GM19324 (cell line): ENCODE results near the gene GPC3.
A peak's percentile ranks its signal among the peaks of the same experiment; 100 is the strongest.

Source experiments
- ATAC-seq: cut with Tn5 transposase; IDR thresholded peaks from one replicate; pipeline ENCODE4 v1.9.1; 2021; ENCODE audit warnings: mild to moderate bottlenecking, moderate library complexity; ENCODE audit not compliant: unreplicated experiment, low FRiP score

Gene GPC3

DNA sequence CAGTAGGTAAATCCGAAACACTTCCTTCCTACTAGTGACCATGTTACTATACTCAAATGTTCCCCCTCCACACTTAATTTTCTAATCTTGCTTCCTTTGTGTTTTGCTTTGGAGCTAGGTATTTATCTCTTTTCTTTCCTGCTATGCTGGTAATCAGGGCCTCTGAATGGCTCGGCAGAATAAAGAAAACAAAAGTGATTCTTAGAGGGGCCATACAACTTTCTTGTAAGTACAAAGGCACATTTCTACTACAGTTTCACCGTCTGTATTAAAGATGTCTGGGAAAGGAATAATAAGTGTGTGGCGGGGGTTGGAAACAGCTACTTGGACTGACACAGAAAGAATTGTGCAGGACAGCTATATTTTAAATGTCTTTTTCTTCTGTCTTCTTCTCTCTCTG is 50.3 kb downstream of the GPC3 start:
- ATAC-seq: no peak

DNA sequence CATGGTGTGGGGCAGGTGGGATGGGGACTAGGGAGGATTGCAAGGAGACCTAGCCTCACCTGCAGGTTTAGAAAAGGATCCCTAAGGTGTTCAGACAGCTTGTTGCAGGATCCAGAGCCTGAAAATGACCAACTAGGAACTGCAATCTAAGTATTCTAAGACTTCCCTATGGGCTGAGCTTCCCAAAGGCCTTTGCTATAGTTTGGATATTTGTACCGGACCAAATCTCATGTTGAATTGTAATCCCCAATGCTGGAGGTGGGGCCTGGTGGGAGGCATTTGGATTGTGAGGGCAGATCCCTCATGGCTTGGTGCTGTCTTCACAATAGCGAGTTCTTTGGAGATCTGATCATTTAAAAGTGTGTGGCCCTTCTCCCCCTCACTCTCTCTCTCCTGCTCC is 52.1 kb downstream of the GPC3 start:
- ATAC-seq: no peak

DNA sequence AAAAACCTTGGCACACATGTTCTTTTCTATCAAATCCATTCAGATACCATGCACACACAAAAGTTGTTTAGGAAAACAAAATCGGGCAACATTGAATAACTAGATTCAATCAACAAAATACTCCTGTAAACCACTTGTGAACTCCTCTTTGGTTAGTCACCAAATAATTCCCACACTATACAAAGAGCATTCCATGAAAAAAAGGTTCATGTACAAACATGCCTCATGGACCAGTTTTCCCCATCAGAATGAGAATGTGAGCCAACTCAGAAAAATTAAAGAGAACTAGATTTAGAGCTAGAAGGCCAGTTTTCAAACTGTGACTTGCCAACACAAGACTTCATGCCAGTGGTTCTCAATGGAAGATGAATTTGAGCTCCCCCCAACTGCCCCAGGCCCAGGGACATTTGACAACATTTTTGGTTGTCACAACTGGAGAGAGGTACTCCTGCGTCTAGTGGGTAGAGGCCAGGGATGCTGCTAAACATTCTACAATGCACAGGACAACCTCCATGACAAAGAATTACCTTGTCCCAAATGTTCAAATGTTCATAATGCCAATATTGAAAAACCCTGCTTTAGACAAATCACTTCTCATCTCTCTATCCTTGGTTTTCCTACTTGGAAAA is 55.4 kb downstream of the GPC3 start:
- ATAC-seq: no peak

DNA sequence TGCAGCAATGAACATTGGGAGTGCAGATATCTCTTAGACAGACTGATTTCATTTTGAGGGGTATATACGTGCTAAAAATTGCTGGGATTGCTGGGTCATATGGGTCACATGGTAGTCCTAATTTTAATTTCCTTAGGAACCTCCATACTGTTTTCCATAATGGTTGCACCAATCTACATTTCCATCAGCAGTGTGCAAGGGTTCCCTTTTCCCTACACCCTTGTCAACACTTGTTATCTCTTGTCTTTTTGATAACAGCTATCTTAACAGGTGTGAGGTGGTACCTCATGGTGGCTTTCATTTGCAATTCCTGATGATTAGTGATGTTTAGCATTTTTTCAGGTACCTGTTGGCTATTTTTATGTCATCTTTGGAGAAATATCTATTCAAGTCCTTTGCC is 57.0 kb downstream of the GPC3 start:
- ATAC-seq: no peak

DNA sequence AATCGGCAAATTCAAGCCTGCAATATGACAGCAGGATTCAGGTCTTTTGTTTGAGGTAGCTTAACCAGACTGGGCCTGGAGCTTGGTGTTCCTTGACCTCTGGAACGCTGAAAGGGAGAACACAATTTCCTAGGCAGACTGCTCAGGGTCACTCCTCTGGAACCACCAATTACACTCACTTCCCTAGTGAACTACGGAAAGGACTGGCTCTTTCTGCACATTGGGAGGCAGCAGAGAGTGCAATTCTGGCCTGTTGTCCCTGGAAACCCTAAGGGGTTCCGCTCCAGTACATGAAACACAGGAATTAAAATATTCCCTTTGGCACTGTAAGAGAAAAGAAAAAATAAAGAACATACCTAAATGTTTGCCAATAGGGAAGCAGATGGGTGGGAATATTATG is 58.6 kb downstream of the GPC3 start:
- ATAC-seq: no peak

DNA sequence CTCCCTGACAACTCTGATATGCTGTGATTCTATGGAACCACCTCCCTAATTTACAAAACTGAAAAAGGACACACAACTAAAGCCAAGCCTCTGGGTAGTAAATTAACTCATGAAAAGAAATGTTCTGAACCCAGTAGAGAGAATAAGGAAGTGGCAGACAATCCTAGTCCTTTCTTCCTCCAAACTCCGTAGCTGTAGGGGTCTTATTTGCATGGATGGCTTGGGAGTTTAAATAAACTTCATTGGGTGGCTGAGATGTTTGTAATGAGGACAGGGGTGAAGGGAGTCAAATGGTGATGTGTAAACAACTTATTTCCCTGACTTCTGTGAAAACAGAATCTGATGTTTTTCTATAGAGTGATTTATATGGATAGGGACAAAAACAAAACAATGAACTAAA is 59.3 kb downstream of the GPC3 start:
- ATAC-seq: no peak

DNA sequence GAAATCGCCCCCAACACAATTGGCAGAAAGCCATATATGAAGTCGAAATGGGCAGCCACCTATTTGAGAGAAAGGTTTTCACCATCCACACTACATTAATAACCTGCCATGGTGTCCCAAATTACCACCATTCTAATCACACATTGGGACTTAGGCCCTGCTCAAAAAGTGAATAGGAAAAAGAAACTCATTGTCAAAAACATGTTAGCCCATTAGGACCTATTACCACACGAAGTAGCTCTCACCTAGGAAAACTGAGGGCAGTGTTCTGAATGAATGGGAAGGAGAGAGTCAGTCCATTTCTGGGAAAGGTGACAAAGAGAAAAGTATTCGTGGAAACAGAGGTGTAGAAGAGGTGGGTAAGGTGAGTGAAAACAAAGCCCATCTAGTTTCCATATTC is 60.8 kb downstream of the GPC3 start:
- no peak for ATAC-seq

DNA sequence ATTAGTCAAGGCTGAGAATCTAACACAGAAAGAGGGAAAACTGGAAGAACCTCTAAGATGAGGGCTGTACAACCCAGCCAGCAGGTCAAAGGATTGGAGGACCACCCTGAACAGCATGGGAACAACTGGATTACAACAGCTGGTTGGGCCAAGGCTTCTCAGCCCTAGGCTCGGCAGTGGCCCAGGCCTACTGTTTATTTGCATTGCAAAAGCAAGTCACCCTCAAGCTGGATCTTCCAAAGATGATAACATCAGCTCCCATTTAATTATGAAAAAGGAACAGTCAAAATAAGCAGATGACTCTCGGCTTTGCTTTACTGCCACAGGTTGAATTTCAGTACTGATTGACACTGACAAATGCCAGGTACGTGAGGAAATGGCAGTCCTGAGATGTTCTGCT is 61.8 kb downstream of the GPC3 start:
- ATAC-seq: no peak

DNA sequence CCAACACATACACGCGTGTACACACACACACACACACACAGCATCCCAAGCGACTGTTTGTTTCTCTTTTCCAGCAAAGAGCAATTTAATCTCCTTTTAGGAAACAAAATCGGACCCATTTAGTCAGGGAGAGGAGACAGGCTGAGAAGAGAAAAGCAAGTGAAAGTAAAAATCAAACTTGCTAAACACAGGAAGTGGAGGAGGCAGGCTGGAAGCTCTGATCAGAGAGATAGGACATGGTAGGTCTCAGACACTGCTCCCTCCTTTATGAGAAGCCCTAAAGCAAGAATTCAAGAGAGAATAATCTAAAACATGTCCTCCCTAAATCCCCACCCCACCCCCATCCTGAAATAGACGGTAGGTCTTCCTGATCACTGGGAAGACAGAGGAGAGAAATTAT is 62.3 kb downstream of the GPC3 start:
- no peak for ATAC-seq

DNA sequence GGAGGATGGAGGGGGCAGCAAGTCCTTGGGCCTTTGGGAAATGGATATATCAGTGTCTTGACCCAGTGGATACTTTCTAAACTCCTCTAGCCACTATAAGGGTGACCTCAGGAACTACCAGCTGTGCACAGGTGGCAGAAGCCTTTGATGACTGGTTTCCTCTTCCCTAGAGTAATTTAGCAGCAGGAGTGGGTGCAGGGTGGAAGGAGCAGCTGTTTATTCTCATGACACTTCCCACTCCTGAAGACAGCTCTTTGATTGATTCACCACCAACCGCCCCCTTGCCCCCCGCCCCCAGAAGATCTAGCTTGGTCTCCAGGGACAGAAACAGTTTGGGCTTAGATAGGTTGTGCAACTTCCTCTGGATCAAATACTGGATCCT is 63.0 kb downstream of the GPC3 start:
- ATAC-seq: no peak

DNA sequence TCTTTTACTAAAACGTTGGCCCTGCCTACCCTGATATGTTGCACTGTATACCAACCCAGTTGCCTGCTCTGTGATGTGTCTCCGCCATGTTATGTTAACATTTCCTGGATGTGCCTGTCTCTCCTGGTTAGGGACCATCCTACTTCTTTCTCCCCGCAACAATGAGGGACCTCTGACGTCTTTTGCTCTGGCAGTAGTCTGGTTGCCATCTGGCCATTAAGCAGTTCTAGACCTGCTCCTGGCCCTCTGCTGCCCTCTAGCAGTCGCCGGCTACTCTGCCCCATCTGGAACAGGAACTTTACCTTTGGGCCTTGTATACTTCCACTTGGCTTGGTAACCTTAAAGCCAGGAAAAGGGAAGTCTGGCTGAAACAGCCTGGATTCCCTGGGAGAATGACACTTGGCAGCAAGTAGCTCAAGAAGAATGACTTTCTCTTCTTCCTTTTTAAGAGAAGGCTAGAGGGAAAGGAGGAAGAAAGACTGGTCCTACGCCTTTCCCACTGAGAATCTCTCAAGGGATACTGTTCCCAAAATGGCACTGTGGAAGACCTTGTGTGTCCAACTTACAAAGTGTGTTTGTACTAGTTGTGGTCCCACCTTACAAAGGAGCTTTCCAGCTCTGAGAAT is 63.5 kb downstream of the GPC3 start:
- peak; percentile 61 for ATAC-seq

DNA sequence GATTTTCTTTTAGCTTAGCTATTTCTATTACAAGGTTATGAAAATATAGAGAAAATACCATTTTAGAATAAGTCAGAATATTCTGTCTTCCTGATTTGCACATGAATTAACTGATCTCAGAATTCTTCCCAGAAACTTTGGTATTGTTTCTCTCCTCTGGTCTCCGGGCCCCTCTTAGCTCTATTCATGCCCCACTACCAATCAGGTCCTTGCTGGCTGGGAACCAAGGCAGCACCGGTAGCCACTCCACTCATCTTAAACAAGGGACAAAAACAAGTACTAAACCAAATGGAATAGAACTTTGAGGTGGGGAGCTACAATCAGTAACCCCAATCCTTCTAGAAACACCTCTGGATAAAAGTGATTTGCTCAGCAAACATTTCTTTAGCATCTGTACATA is 64.3 kb downstream of the GPC3 start:
- ATAC-seq: no peak

DNA sequence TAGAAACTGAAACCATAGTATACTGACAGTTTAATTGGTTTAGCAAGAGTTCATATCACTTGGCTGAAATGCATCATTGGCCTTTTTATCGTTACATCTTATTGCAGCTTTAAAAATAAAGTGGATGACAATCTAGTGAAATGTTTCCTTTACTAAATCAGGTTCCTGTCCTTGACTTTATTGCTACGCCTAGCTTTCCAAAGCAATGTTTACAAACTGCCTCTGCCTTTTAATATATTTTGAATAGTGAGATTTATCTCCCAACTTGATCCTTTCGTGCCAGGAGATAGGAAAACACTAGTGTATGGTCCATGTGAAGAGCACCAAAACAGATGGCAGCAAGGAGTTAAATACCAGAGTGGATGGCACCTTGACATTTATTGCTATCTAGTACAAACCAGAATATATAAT is 67.0 kb downstream of the GPC3 start:
- ATAC-seq: no peak

DNA sequence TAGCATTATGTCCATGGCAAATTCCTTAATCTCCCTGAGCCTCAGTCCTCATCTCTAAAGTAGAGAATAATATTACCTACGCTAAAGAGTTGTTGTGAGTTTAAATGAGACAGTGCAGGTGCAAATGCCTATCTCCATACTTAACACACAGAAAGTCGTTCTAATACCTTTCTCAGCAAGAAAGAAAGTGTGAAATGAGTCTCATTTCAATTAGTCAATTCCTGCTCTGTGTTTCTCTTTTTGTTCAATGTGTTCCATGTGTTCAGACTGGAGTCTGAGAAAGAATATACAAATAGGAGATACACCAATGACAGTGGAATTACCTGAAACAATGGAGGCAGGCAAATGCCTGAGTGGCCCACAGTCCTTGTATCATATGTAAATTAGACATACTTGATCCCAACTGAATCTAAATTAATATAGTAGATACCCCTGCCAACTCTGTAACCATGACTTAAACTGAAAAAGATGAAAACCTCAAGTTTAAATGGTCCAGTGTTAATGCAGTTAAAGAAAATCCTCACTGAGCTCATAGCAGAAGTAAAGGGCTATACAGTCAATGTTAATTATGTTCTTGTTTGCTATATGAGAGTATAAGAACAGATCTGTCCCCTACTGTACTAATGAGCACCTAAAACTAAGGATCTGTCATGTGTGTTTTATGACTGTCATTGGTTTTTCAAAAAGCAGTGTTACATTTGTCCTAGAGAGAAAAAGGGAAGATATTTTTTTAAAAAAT is 68.2 kb downstream of the GPC3 start:
- no peak for ATAC-seq

DNA sequence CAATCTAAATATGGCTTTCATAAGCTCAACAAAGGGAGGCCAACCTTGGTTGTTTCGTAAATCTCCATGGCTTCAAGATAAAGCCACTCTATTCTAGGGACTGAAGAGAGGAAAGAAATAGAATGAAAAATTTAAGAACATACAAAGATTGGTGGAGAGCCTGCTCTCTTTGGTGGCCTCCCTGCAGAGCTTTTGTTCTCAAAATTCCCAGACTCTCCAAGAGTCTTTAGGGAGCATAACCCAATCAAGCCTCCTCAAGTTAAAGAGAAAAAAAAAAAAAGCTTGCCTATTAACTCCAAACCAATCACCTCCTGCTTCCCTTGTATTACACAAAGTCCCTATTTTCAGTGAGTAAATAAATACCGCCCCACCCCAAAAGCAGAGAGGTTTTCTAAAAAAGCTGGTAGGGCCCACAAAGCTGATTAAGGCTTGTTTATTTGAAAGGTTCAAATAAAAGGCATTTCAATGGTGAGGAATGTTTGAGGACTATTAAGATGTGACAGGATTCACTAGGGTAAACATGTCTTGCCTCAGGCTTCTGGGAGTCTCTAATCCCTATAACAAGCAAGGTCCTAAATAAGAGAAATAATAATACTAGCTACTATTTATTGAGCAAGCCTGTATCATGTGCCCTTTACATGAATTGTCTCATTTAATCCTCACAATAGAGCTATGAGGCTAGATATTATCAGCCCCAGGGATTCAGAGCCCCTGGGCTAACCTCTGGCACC is 71.6 kb downstream of the GPC3 start:
- no peak for ATAC-seq

DNA sequence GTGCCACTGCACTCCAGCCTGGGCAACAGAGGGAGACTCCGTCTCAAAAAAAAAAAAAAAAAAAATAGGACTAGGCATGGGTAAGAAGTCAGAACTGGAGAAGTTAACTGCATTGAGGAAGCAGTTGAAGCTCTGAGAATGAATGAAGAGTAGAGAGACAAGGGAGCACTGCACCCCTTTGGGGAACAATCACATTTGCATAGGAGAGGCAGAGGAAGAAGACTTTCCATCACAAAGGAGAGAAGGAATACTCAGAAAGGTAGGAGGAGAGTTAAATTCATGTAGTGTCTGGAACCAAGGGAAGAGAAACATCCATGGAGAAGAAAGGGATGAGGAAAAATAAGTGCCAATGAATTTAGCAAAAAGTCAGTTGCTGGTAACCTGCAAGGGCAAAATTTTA is 72.4 kb downstream of the GPC3 start:
- ATAC-seq: no peak

DNA sequence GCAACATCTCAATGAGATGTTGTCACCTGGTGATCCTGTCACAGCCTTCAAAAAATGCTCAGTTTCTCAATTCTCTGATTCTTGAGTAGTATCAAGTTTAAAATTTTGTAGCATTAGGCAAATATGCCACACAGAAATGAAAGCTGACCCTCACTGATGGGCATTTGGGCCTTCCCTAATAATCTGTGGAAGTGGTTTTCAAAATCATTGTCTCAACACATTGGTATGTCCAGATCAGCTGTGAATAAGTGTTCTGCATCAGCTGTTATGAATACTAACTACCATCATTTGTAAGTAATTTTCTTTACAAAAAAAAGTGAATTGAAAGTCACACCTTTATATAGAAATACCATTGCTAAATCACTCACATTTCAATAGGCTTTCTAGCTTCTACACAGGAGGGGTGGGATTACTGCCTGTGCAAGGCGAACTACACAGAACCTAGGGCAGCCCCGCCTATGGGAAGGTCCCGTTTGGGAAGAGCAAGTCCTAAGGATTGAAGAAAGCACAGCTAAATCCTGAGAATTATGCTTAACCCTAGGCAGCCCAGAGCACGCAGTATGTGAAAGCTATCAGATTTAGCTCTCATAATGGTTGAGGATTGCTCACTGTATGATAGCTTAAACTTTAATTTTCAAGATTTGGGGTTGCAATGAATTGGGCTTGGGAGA is 73.4 kb downstream of the GPC3 start:
- ATAC-seq: no peak

DNA sequence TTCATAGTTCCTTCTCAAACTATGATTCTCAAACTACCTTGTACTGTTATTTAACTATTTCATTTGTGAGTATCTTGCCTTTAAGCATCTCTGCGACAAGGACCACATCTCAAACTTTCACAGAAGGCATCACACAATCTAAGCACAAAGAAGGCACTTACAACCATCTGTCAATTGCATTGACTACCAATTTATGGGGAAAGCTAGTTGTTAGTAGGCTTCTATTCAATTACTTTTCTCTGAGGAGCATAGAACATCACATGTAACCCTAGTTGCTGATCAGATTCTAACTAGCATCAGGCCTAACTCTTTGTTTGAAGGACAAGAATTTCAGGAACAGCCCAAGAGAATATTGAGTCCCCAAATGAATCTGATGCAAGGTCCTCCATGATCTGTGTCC is 74.9 kb downstream of the GPC3 start:
- ATAC-seq: no peak

DNA sequence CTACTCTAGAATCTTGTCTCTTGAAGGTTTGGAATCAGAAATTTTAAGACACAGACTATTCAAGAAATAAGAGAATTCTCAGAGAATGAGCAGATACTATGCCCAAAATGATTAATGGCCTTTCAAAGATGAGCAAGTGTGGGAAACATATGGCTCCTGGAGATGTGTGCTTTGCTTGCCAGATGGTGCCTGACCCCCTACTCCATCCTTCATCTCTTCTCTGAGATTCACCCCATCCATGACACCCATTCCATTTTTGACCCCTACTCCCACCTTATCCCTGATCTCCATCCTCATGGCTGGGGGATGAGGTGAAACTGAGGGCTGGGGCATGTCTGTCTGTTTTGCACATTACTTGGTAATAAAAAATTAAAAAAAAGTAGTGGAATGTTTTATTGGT is 75.5 kb downstream of the GPC3 start:
- no peak for ATAC-seq

DNA sequence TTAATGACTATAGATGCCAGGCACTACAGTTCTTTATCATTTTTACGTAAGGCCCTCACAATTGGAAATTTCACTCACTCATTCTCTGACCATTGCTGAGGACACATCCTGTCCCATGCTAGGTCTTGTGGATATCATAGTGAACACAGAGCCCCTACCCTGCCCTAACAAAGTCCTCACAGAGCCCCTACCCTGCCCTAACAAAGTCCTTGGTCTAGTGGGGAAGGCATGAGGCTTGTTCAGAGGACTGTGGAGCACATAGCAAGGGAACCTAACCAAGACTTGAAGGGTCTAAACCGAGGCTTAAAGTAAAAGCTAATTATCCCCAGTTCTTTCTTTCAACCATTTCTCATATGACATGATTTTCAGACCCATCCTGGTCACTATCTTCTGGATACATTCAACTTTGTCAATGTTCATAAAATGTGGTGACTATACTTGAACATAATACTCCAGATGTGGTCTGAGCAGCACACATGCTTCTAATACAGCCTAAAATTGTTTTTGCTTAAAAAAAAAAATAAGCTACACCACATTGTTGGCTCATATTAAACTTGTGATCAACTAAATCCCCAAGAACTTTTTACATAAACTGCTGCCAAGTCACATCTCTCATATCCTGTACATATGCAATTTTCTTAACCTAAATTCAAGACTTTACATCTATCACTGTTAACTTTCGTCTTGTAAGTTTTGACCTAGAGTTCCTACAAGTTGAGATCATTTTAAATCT is 77.0 kb downstream of the GPC3 start:
- ATAC-seq: no peak
